GM21717 (cell line): ENCODE results near the gene GLYATL2.
A peak's percentile ranks its signal among the peaks of the same experiment; 100 is the strongest.

Experiments used
- ATAC-seq: cut with Tn5 transposase; IDR thresholded peaks from one replicate; pipeline ENCODE4 v1.9.1; 2021; ENCODE audit warnings: mild to moderate bottlenecking, moderate library complexity; ENCODE audit not compliant: unreplicated experiment

The GLYATL2 gene

DNA sequence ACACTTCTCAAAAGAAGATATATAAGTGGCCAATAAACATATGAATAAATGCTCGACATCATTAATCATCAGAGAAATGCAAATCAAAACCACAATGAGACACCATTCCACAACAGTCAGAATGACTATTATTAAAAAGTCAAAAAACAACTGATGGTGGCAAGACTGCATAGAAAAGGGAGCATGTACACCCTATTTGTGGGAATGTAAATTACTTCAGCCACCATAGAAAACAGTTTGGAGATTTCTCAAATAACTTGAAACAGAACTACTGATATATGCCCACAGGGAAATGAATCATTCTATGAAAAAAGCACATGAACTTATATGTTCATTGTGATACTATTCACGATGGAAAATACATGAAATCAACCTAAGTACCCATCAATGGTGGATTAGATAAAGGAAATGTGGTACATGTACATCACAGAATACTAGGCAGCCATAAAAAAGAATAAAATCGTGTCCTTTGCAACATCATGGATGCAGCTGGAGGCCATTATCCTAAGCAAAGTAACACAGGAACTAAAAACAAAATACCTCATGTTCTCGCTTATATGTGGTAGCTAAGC lies 42.4 kb downstream of the GLYATL2 start:
- ATAC-seq: no peak

DNA sequence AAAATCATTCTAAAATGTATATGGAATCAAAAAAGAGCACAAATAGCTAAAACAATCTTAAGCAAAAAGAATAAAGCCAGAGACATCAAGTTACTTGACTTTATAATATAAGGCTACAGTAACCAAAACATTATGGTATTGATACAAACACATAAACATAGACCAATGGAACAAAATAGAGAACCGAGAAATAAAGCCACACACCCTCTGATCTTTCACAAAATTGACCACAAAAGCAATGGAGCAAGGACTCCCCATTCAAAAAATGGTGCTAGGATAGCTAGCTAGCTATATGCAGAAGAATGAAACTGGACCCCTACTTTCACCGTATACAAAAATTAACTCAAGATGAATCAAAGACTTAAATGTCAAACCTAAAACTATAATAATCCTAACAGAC lies 43.2 kb downstream of the GLYATL2 start:
- no peak for ATAC-seq

DNA sequence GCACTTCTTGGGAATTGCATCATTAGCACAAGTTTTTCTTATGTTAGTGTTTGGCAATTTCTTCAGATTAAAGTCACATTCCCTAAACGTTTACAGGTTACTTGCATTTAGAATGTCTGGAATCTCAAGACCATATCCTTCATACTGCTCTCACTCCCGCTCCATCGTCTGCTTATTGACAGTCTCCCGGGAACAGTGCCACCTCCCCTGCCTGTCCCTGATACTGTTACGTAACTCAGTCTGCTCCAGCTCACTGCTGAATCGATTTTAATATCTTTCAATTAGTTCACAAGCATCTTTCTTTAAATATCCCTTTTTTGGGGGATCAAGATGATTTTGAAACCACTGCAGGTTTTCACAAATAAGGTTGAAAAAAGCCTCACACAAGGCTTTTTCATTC lies 48.2 kb downstream of the GLYATL2 start:
- ATAC-seq: no peak

DNA sequence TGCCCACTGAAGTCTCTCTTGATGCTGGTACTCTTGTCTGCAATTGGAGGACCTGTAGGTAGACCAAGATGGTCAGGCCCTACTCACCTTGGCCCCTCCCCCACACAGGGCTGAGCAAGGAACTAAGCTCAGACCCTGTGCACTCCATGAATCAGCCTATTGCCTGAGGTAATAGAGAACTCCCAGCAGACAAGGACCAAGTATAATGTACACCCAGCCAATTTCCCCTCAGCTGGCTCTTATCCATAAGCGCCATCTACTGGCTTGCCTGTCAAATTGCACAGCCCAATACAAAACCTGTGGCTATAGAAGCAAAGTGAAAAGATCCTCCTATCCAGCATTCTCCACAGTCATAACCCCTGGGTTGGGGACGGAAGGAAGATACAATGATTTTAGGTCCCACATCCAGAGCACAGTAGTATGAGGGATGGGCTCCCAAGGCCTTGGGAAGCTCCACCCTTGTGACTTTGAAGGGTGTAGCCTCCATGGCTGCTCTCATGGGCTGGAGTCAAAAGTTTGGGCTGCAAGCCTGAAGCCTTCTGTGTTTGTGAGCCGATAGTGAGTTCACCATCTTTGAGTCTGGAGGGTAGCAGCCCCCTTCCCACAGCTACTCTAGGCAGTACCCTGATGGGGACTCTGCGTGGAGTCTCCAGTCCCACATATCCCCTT lies 56.0 kb downstream of the GLYATL2 start:
- ATAC-seq: peak; percentile 95

DNA sequence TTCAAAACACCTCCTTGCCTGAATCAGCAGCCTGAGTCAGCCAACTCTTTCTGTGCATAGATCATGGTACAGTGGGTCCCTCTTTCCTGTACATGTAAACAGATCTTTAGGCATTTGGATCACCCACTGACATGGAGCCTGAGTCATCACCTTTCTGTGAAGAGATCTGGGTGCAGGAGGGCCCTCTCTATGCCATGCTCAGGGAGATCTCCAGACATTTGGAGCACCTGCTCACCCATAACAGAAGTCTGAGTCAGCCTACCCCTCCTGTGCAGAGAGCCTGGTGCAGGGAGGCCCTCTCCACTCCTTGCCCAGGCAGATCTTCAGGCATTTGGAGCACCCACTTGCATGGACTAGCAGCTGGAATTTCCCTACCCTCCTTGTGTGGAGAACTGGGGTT lies 56.6 kb downstream of the GLYATL2 start:
- no peak for ATAC-seq

DNA sequence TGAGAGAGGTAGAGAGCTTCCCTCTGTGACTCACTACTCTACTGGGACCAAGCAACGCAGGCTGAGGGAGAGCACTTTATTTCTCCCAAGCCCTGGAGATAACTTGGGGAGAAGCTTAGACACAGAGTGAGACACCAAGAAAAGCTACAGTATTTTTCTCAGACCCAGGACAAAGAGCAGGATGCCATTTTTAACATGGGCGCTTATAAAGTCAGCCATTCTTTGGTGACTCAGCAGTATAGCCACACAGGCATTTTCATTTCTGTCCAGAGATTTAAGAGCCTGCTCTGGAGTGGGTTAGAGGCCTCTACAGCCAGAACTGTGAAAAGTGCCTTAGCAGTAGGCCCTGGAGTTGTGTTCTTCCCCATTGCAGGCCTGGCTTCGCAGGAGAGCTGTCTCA lies 57.8 kb downstream of the GLYATL2 start:
- no peak for ATAC-seq

DNA sequence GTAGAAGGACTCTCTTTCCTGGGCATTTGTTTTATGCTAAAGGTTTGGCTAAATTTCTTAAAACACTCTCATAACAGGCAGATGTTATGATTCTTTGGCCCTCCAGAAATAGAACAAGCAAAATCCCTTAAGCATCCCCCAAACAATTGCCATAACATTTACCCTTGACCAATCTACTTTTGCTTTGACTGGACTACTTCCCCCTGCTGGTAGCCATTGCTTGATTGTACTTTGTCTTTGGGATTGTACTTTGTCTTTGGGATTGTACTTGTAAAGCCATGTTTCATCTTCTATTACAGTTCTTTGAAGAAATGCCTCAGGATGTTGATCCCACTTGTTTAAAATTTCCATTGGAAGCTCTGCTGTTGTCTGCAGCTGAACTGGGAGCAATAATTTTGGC lies 59.5 kb downstream of the GLYATL2 start:
- ATAC-seq: no peak
